HFFc6 (cell line): ENCODE results near the gene PAPPA2. TPM values are rescaled to one million over a fixed set of nuclear protein-coding genes. Genes with fewer than 3 reads are reported as not detected.

Source experiments
- DNase-seq: peaks from one replicate; pipeline ENCODE4 v3.0.0-alpha.2; 2018
- H3K27ac Mint-ChIP-seq: 2 replicates; pipeline ENCODE4 v1.8.0; 2020; ENCODE audit warnings: mild to moderate bottlenecking, mixed read lengths
- H3K27me3 Mint-ChIP-seq: 2 replicates; pipeline ENCODE4 v1.8.0; 2021; ENCODE audit warnings: mild to moderate bottlenecking, moderate library complexity, mixed read lengths; ENCODE audit not compliant: insufficient read depth
- H3K36me3 Mint-ChIP-seq: 2 replicates; pipeline ENCODE4 v1.8.0; 2021; ENCODE audit warnings: low read depth, mixed read lengths
- H3K4me1 Mint-ChIP-seq: 2 replicates; pipeline ENCODE4 v1.8.0; 2020; ENCODE audit warnings: low read depth, mixed read lengths
- H3K4me3 Mint-ChIP-seq: 2 replicates; pipeline ENCODE4 v1.8.0; 2020; ENCODE audit warnings: mild to moderate bottlenecking, moderate library complexity, mixed read lengths
- H3K9me3 Mint-ChIP-seq: 2 replicates; pipeline ENCODE4 v1.8.0; 2020; ENCODE audit warnings: mild to moderate bottlenecking, mixed read lengths
- total RNA-seq, 6 experiments: library from RNA; stranded (reverse); fragmentation: NEBNext Ultra II Directional; extraction: Animal tissue kit (Norgen Biotek cat#: 25700); gene quantifications; 2 replicates in 1 of 6; 3 replicates in 5 of 6; pipeline ENCODE4 v1.2.3, GENCODE V29; 2021
- TF ChIP-seq, protein P1 (sequence below): fragments of 200-600 bp; sonication (generic); IDR thresholded peaks from 2 replicates; pipeline ENCODE4 v1.5.0; 2021; ENCODE audit warnings: antibody characterized with exemption, mild to moderate bottlenecking

PAPPA2 gene
- total RNA-seq, 6 experiments from 2014 or later = 0.16 to 1.1 (median 0.42) TPM

DNA sequence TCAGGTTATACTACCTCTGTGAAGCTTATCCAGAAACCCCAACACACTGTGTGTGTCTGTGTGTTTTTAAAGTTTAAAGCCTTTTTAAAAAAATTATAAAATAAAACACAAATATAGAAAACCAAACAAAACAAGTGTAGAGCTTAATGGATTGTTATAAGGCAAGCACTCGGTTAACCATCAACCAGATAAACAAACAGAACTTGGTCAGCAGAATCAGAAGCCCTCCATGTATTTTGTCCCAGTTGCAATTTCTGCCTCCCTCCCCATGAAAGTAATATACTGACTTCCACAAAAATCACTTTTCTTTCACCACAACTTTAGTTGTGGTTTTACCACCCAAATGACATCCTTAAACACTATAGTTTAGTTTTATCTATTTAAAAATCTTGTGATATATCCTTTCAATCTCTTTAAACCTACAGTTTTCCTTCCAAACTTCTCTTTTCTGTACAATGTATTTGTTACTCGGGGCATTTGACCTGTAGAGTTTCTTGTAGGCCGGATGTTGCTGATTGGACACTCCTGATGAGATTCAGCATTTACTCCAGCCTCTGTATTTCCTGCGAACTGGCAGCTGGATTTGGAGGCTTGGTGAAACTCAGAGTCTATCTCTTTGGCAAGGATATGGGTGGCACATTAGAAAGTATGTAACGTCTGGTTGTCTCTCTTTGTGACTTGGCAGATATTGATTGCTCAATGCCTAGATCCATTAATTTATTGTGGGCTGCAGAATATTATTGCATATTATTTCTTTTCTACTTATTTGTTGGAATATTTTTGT, 8.6 kb downstream of the PAPPA2 start:
- H3K27ac Mint-ChIP-seq = no peak overlapping the region
- no peak for DNase-seq
- H3K4me1 Mint-ChIP-seq = no peaks in the 10 kb centered on the region
- peaks cover 38% of the 10 kb centered on the region for H3K9me3 Mint-ChIP-seq
- no peaks in the 10 kb centered on the region for H3K36me3 Mint-ChIP-seq
- no peak overlapping the region for H3K4me3 Mint-ChIP-seq
- TF ChIP-seq, protein P1, sequence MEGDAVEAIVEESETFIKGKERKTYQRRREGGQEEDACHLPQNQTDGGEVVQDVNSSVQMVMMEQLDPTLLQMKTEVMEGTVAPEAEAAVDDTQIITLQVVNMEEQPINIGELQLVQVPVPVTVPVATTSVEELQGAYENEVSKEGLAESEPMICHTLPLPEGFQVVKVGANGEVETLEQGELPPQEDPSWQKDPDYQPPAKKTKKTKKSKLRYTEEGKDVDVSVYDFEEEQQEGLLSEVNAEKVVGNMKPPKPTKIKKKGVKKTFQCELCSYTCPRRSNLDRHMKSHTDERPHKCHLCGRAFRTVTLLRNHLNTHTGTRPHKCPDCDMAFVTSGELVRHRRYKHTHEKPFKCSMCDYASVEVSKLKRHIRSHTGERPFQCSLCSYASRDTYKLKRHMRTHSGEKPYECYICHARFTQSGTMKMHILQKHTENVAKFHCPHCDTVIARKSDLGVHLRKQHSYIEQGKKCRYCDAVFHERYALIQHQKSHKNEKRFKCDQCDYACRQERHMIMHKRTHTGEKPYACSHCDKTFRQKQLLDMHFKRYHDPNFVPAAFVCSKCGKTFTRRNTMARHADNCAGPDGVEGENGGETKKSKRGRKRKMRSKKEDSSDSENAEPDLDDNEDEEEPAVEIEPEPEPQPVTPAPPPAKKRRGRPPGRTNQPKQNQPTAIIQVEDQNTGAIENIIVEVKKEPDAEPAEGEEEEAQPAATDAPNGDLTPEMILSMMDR = no peak
- peaks cover 3% of the 10 kb centered on the region; the same call in 1 of the 2 replicates for H3K27me3 Mint-ChIP-seq

DNA sequence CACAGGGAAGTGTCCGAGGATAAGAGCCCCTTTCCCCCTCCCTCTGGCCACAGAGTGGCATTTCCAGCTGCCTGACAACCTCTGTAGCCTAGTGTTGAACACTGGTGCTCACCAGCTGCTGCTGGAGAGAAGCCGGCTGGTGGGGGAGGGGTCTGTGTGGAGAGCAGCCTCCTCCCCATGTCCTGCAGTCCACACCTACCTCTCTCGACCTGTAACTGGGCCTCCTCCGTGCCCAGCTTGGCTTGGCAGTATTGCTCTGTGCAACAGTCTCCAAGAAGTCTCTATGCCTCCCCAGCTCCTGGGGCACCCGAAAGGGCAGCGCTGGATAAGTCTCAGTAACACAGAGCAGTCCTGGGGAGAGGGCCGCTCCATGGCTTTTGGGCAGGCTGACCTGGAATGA, 17.0 kb downstream of the PAPPA2 start:
- no peak for DNase-seq
- H3K4me1 Mint-ChIP-seq = no peaks in the 10 kb centered on the region
- no peak overlapping the region for H3K27ac Mint-ChIP-seq
- H3K36me3 Mint-ChIP-seq = no peaks in the 10 kb centered on the region
- H3K4me3 Mint-ChIP-seq = no peak overlapping the region
- TF ChIP-seq, protein P1 = no peak
- peaks cover 41% of the 10 kb centered on the region for H3K9me3 Mint-ChIP-seq
- H3K27me3 Mint-ChIP-seq = no peaks in the 10 kb centered on the region

DNA sequence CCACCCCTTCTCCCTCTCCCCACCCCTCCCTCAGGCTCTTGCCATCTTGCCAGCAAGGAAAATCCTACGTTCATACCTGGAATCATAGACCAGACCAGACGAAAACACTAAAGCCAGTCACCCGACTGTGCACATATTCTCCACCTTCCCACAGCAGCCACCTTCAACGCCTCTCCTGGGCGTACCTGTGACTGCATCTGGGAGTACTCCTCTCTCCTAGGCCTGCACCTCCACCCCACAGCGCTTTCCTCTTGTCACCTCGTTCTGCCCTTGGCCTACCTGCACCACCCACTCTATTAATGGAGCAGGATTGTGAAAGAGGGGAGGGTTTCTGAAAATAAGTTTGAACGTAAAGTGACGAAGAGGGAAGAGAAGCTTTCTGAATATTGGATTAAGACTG, 17.8 kb downstream of the PAPPA2 start:
- Mint-ChIP-seq H3K4me3 (no peak overlapping the region), H3K27me3 (no peaks in the 10 kb centered on the region), H3K27ac (no peak overlapping the region), H3K9me3 (peaks cover 41% of the 10 kb centered on the region), H3K36me3 (no peaks in the 10 kb centered on the region), H3K4me1 (no peaks in the 10 kb centered on the region)
- TF ChIP-seq, protein P1 = no peak
- DNase-seq = no peak

DNA sequence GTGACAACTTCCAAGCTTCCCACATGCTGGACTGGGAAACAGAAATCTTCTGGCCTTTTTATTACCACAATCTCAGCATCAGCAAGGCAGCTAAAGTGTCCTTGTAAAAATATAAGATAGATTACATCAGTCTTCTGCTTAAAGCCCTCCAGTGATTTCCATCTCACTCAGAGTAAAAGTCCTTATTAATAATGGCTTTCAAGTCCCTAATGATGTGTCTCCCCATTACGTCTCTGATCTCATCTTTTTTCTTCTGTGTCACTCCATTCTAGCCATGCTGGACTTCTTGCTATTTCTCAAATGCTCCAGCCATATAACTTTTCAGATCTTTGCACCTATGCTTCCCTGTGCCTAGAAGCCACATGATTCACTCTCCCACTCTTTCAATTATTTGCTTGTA, 22.1 kb downstream of the PAPPA2 start:
- H3K9me3 Mint-ChIP-seq = peaks cover 49% of the 10 kb centered on the region
- no peaks in the 10 kb centered on the region for H3K27me3 Mint-ChIP-seq
- no peaks in the 10 kb centered on the region for H3K4me1 Mint-ChIP-seq
- DNase-seq = no peak
- H3K27ac Mint-ChIP-seq = no peak overlapping the region
- TF ChIP-seq, protein P1 = no peak
- H3K4me3 Mint-ChIP-seq = no peak overlapping the region
- no peaks in the 10 kb centered on the region for H3K36me3 Mint-ChIP-seq

DNA sequence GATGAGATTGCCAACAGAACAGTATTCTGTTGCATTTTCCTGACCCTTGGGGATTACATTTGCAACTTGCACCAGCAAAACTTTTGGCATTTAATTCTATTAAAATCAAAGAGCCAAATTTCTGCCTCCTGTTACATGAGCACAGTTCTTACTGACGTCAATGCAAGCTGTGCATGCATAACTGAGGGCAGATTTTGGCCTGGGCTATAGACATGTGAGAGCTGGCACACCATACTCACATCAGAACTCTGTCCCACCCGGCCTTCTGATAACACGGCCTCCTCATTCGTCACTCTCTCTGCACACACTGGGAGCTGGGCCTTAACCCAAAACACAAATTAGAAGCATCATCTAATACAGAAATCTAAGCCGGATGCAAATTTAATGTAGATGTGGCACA, 31.5 kb downstream of the PAPPA2 start:
- no peaks in the 10 kb centered on the region; the same call in 1 of the 2 replicates for H3K36me3 Mint-ChIP-seq
- no peak for DNase-seq
- H3K27ac Mint-ChIP-seq = no peak overlapping the region
- no peaks in the 10 kb centered on the region for H3K27me3 Mint-ChIP-seq
- no peak overlapping the region for H3K4me3 Mint-ChIP-seq
- no peaks in the 10 kb centered on the region for H3K4me1 Mint-ChIP-seq
- TF ChIP-seq, protein P1 = no peak
- H3K9me3 Mint-ChIP-seq = peaks cover 44% of the 10 kb centered on the region
